Measurements from ENCODE around the gene HMGCL. TPM values are rescaled to one million over a fixed set of nuclear protein-coding genes. Genes with fewer than 3 reads are reported as not detected.

Gene HMGCL
- total RNA-seq (2022) (18.3 and 19.4 TPM in 2 replicates), Bru-seq, nascent RNA (percentile 56 among the genes with signal in this experiment), BruChase-seq, experiment 1, labeled RNA remaining after a 2-hour chase (percentile 52 among the genes with signal in this experiment), BruChase-seq, experiment 2, labeled RNA remaining after a 6-hour chase (percentile 57 among the genes with signal in this experiment)
- long read RNA-seq, transcript HMGCL-203 (9 exons, 1,600 nt), result major isoform, 71 of 85 reads
- long read RNA-seq, partial matches to known transcripts, result 3 of 85 reads
- long read RNA-seq, other reads (novel, unspliced or antisense), result 6 of 85 reads

- DNase-seq, result peak; percentile 83 to 85
- H3K4me3 Mint-ChIP-seq (ENCODE audit: unreplicated experiment), result peak within 1 kb of the TSS; percentile 85
- no peaks in the 10 kb centered on the region for H3K9me3 Mint-ChIP-seq (ENCODE audit: unreplicated experiment)
- TF ChIP-seq CTCF (IDR thresholded peaks at IDR 0.05; ENCODE audit: insufficient read depth in 1 of 2, low read depth in 1 of 2, low read length in 1 of 2, severe bottlenecking in 1 of 2, unreplicated experiment in 1 of 2), result no peak
- H3K36me3 Mint-ChIP-seq (ENCODE audit: insufficient read depth, unreplicated experiment), result peaks cover 6% of the 10 kb centered on the region
- H3K27me3 ChIP-seq (replicated peaks; ENCODE audit: control insufficient read depth, insufficient read depth, low read length), result no peaks in the 10 kb centered on the region
- H3K4me3 ChIP-seq (ENCODE audit: low read depth, low read length), result peak within 1 kb of the TSS; percentile 76
- no peaks in the 10 kb centered on the region for H3K9me3 ChIP-seq
- no peaks in the 10 kb centered on the region for H3K4me1 ChIP-seq
- ChIA-PET POLR2A (interaction anchor here (0.6 to 1.3 kb wide), 9 partner anchors 13 to 819 kb away, joined by 3 to 11 read pairs (median 5); partner anchors contain the start of genes GALE and PNRC2), CTCF (interaction anchor here (0.5 to 0.7 kb wide), 6 partner anchors 13 to 325 kb away, joined by 3 read pairs; partner anchors contain the start of gene GALE)
- BruUV-seq (replicated peaks), result no TSS peak
- intact Hi-C loops (cut with micrococcal nuclease; ENCODE audit: unreplicated experiment), result loop anchor here (1.0 kb wide), 1 partner anchor 16 kb away; no protein-coding TSS in a partner anchor
- H3K27ac Mint-ChIP-seq (ENCODE audit: unreplicated experiment), result peak within 1 kb of the TSS; percentile 88
- H3K4me1 Mint-ChIP-seq (ENCODE audit: low read depth, unreplicated experiment), result no peaks in the 10 kb centered on the region
- H3K36me3 ChIP-seq (ENCODE audit: control insufficient read depth, insufficient read depth, low read length), result no peaks in the 10 kb centered on the region
- H3K27me3 Mint-ChIP-seq (ENCODE audit: insufficient read depth, unreplicated experiment), result no peaks in the 10 kb centered on the region
These were observed at the start of gene HMGCL for GRCh38 chr1:23825076-23825761. Gene HMGCL (minus strand): TSS chr1:23825429. CDS start chr1:23825415, 14 bp downstream.

GRCh38 chr1:23872421-23872820, 47.2 kb upstream of the HMGCL start:
- Mint-ChIP-seq H3K4me1 (ENCODE audit: low read depth, unreplicated experiment) (peaks cover 8% of the 10 kb centered on the region), H3K4me3 (ENCODE audit: unreplicated experiment) (no peak overlapping the region), H3K27me3 (ENCODE audit: insufficient read depth, unreplicated experiment) (no peaks in the 10 kb centered on the region), H3K36me3 (ENCODE audit: insufficient read depth, unreplicated experiment) (peaks cover 6% of the 10 kb centered on the region), H3K27ac (ENCODE audit: unreplicated experiment) (no peak overlapping the region), H3K9me3 (ENCODE audit: unreplicated experiment) (peaks cover under 1% of the 10 kb centered on the region)
- Histone ChIP-seq H3K4me3 (ENCODE audit: low read depth, low read length) (no peak overlapping the region), H3K4me1 (0 out of 2 replicates have a peak, but pooled peaks cover 8% of the 10 kb centered on the region), H3K36me3 (ENCODE audit: control insufficient read depth, insufficient read depth, low read length) (no peaks in the 10 kb centered on the region), H3K27me3 (replicated peaks; ENCODE audit: control insufficient read depth, insufficient read depth, low read length) (no peaks in the 10 kb centered on the region), H3K9me3 (no peaks in the 10 kb centered on the region)
- DNase-seq, result no peak
- POLR2A ChIA-PET, result no interaction called here
- no TSS peak for BruUV-seq (replicated peaks)
- no peak for TF ChIP-seq CTCF (IDR thresholded peaks at IDR 0.05; ENCODE audit: insufficient read depth in 1 of 2, low read depth in 1 of 2, low read length in 1 of 2, severe bottlenecking in 1 of 2, unreplicated experiment in 1 of 2)
- intact Hi-C loops (cut with micrococcal nuclease; ENCODE audit: unreplicated experiment), result no loop called here
- CTCF ChIA-PET, result no interaction called here

- TF ChIP-seq CTCF (IDR thresholded peaks at IDR 0.05; ENCODE audit: insufficient read depth in 1 of 2, low read depth in 1 of 2, low read length in 1 of 2, severe bottlenecking in 1 of 2, unreplicated experiment in 1 of 2), result no peak
- Histone ChIP-seq H3K4me1 (0 out of 2 replicates have a peak, but pooled peaks cover 3% of the 10 kb centered on the region), H3K9me3 (no peaks in the 10 kb centered on the region), H3K36me3 (ENCODE audit: control insufficient read depth, insufficient read depth, low read length) (no peaks in the 10 kb centered on the region), H3K27me3 (replicated peaks; ENCODE audit: control insufficient read depth, insufficient read depth, low read length) (no peaks in the 10 kb centered on the region), H3K4me3 (ENCODE audit: low read depth, low read length) (peak overlapping the region; percentile 56)
- peaks cover 8% of the 10 kb centered on the region for H3K4me1 Mint-ChIP-seq (ENCODE audit: low read depth, unreplicated experiment)
- intact Hi-C loops (cut with micrococcal nuclease; ENCODE audit: unreplicated experiment), result loop anchor here (2.0 to 5.0 kb wide), 2 partner anchors 48 to 92 kb away; partner anchors contain the start of gene PITHD1
- CTCF ChIA-PET, result interaction anchor here (0.7 to 1.5 kb wide), 4 partner anchors 48 to 1896 kb away, joined by 3 to 6 read pairs (median 5); no protein-coding TSS in a partner anchor
- BruUV-seq (replicated peaks), result no TSS peak
- POLR2A ChIA-PET, result no interaction called here
- no peaks in the 10 kb centered on the region for H3K9me3 Mint-ChIP-seq (ENCODE audit: unreplicated experiment)
- H3K27ac Mint-ChIP-seq (ENCODE audit: unreplicated experiment), result peak overlapping the region; percentile 81
- peaks cover 10% of the 10 kb centered on the region for H3K36me3 Mint-ChIP-seq (ENCODE audit: insufficient read depth, unreplicated experiment)
- H3K27me3 Mint-ChIP-seq (ENCODE audit: insufficient read depth, unreplicated experiment), result no peaks in the 10 kb centered on the region
- peak overlapping the region; percentile 82 for H3K4me3 Mint-ChIP-seq (ENCODE audit: unreplicated experiment)
- DNase-seq, result no peak
These were observed 43.8 kb upstream of the HMGCL start for GRCh38 chr1:23869051-23869450.
